ENCODE results near the gene WNT6. TPM values are rescaled to one million over a fixed set of nuclear protein-coding genes. Genes with fewer than 3 reads are reported as not detected.

The WNT6 gene
- total RNA-seq (2014; rRNA removed; shearing (Covaris generic)), result 0.14 TPM in 1 of 2 replicates, not detected in the other

- no peak for DNase-seq (ENCODE audit: low spot score)
- in situ Hi-C loops (cut with HindIII; ENCODE audit: low sequenced_read_pairs), result no loop called here
Measured at GRCh38 chr2:218859556-218859987, at the start of gene WNT6. Gene WNT6, plus strand, starts transcription at chr2:218859805. Its CDS starts 233 bp downstream, at chr2:218860038.

DNA sequence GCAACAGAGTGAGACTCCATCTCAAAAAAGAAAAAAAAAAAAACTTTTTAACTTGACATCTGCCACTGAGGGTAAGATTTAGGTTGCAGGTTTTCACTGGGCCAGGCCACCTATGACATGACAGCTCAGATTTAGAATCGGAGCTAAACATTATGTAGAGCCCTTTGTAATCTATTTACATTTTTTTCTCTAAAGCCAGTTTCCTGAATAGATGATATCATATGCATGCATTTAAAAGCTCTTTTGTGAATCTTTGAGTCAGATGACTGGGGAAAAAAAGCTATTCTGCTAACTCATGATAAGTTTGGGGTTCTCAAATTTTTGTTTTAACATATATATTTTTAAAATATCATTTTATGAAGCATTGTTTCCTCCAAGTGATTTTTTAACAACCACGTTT is 49.3 kb upstream of the WNT6 start:
- in situ Hi-C loops (cut with HindIII; ENCODE audit: low sequenced_read_pairs), result no loop called here
- no peak for DNase-seq (ENCODE audit: low spot score)

GRCh38 chr2:218811382-218811781 is 48.2 kb upstream of the WNT6 start:
- in situ Hi-C loops (cut with HindIII; ENCODE audit: low sequenced_read_pairs), result no loop called here
- DNase-seq (ENCODE audit: low spot score), result no peak

DNA sequence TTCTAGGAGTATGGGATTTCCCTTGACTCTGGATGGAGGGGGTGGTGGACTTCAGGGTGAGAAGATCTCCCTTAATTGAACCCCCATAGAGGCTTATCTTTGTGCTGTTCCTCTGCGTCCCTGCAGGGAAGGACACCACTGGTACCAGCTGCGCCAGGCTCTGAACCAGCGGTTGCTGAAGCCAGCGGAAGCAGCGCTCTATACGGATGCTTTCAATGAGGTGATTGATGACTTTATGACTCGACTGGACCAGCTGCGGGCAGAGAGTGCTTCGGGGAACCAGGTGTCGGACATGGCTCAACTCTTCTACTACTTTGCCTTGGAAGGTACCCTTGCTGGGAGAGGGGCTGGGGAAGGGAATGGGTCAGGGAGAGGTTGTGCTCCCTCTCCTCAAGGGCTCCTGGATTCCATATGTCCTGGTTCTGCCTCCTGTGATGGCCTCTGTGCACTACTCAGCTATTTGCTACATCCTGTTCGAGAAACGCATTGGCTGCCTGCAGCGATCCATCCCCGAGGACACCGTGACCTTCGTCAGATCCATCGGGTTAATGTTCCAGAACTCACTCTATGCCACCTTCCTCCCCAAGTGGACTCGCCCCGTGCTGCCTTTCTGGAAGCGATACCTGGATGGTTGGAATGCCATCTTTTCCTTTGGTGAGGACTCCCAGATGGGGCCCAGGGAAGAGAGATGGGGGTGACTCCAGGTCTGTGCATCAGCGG is 47.3 kb upstream of the WNT6 start:
- no peak for DNase-seq (ENCODE audit: low spot score)
- in situ Hi-C loops (cut with HindIII; ENCODE audit: low sequenced_read_pairs), result no loop called here

GRCh38 chr2:218812861-218813260 is 46.7 kb upstream of the WNT6 start:
- in situ Hi-C loops (cut with HindIII; ENCODE audit: low sequenced_read_pairs), result no loop called here
- no peak for DNase-seq (ENCODE audit: low spot score)

DNA sequence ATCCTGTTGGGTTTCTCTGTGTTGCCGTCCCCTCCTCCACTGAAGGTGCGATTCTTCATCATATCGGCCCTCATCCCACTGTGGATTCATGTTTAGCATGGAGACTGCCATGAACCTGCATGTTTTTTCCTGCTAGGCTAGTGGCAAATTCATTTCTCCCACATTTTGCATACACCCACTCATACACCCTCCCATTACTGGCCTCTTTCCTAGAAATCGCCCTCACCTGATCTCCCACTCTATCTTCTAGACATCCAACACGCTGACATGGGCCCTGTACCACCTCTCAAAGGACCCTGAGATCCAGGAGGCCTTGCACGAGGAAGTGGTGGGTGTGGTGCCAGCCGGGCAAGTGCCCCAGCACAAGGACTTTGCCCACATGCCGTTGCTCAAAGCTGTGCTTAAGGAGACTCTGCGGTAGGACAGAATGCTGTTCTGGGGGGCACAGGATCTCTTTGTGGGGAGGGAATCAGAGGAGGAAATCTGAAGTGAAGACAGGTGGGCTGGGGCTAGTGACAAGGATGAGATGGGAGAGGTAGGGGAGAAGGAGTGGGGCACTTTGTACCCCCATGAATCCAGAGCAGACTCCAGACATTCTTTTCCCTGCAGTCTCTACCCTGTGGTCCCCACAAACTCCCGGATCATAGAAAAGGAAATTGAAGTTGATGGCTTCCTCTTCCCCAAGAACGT is 45.7 kb upstream of the WNT6 start:
- in situ Hi-C loops (cut with HindIII; ENCODE audit: low sequenced_read_pairs), result no loop called here
- no peak for DNase-seq (ENCODE audit: low spot score)

DNA sequence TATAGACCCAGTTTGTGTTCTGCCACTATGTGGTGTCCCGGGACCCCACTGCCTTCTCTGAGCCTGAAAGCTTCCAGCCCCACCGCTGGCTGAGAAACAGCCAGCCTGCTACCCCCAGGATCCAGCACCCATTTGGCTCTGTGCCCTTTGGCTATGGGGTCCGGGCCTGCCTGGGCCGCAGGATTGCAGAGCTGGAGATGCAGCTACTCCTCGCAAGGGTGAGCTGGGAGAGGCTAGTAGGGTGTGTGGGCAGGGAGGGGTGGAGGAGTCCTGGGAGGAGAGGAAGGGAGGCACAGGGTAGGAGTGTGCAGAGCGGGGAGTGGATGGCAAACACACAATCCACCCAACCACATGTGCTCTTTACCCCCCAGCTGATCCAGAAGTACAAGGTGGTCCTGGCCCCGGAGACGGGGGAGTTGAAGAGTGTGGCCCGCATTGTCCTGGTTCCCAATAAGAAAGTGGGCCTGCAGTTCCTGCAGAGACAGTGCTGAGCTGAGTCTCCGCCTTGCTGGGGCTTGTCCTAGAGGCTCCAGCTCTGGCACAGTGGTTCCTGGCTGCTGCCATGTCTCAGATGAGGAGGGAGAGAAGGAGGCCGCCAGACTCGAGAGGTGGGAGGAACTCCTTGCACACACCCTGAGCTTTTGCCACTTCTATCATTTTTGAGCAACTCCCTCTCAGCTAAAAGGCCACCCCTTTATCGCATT is 44.9 kb upstream of the WNT6 start:
- in situ Hi-C loops (cut with HindIII; ENCODE audit: low sequenced_read_pairs), result no loop called here
- DNase-seq (ENCODE audit: low spot score), result no peak

- in situ Hi-C loops (cut with HindIII; ENCODE audit: low sequenced_read_pairs), result no loop called here
- no peak for DNase-seq (ENCODE audit: low spot score)
Measured at GRCh38 chr2:218815244-218815637, 44.4 kb upstream of the WNT6 start.

GRCh38 chr2:218815649-218816048 is 44.0 kb upstream of the WNT6 start:
- in situ Hi-C loops (cut with HindIII; ENCODE audit: low sequenced_read_pairs), result no loop called here
- DNase-seq (ENCODE audit: low spot score), result no peak

GRCh38 chr2:218816561-218817011 is 43.0 kb upstream of the WNT6 start:
- in situ Hi-C loops (cut with HindIII; ENCODE audit: low sequenced_read_pairs), result no loop called here
- no peak for DNase-seq (ENCODE audit: low spot score)

DNA sequence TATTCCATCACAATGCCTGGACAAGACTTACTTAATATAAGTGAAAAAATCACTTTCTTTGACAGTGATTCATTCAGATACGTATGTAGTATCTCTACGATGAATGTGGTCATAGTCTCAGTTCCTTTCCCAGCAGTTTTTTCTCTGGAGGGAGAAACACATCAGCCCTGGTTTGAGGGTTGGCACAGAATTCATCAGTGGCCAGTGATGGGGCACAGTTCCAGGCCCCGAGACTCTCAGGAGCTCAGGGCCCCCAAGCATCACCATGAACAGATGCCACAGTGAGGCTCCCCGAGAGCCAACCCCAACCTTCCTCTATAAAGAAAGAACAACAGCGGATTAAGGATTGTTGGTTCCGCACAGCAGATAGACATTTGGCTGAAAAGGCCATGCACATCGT is 40.5 kb upstream of the WNT6 start:
- DNase-seq (ENCODE audit: low spot score), result no peak
- in situ Hi-C loops (cut with HindIII; ENCODE audit: low sequenced_read_pairs), result no loop called here

DNA sequence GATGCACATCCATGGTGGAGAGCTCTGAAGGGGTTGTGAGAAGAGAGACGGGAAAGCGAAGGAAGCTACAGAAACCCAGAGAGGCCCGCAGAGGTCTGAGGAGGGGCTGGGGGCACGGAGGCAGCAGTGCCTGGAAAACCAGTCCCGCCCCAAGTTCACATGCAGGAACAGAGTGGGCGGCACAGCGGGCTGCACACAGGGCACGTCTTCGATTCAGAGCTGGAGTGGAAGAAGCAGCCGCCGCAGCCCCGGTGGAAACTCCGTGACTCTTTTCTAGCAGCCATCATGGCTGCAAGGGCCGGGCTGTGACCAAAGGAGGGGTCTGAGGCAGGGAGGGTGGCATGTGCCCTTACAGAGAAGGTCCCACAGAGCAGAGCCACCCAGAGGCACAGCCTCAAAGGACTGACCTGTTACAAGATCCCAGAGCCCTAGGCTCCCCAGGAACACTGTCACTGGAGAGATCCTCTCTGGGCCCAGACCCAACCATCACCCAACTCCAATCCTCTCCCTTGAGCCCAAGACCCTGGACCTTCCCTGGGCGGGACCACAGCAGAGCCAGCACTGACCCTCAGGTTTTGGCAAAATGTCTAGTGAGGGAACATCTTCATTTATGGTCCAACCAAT is 38.7 kb upstream of the WNT6 start:
- DNase-seq (ENCODE audit: low spot score), result no peak
- in situ Hi-C loops (cut with HindIII; ENCODE audit: low sequenced_read_pairs), result no loop called here

- no peak for DNase-seq (ENCODE audit: low spot score)
- in situ Hi-C loops (cut with HindIII; ENCODE audit: low sequenced_read_pairs), result no loop called here
Measured at GRCh38 chr2:218821605-218822211, 37.9 kb upstream of the WNT6 start.

GRCh38 chr2:218822622-218823021 is 37.0 kb upstream of the WNT6 start:
- no peak for DNase-seq (ENCODE audit: low spot score)
- in situ Hi-C loops (cut with HindIII; ENCODE audit: low sequenced_read_pairs), result no loop called here

DNA sequence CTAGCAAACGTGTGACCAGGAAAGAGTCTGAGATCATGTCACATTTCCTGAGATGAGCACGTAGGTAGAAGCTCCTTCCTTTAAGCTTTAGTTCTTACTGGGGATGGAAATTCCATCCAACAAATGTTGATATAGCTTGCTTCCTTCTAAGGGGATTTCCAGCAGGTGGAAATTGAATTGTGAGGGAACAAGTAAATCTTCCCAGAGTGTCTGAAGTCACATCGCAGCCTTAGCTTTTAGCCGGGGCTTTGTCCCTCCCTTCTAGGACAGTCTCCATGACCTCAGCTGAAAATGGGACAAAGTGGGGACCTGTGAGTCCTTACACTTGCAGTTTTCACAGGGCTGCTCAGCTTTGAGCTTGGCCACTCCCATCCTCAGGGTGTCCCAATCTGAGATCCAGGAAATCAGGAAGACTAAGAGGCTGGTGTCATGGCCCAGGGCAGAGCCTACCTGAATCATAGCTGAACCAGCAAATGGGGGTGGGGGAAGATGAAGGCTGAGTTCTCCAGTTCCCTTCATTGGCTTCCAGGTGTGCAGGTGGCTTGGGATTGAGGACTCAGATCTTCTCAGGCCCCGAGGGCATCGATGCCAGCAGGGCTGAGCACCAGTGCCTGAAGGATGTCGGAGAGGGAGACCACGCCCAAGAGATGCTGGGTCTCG is 36.3 kb upstream of the WNT6 start:
- no peak for DNase-seq (ENCODE audit: low spot score)
- in situ Hi-C loops (cut with HindIII; ENCODE audit: low sequenced_read_pairs), result no loop called here

DNA sequence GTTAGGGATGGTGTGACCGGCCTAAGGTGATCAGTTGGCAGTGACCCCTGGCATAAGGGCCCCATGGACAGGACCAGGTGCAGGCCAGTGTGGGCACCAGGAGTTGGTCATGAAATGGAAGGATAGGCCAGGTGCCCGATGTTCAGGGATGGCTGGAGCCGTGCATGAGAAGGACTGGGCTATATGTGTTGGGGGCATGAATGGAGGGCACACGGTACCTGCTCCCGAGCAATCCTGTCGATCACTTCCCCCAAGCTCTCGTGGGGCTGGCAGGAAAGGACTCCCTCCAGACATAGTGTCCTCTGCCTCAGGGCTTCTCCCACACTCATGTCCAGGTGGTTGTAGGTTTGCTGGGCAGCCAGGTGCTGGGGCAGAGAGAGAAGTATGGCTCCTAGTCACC is 35.6 kb upstream of the WNT6 start:
- in situ Hi-C loops (cut with HindIII; ENCODE audit: low sequenced_read_pairs), result no loop called here
- no peak for DNase-seq (ENCODE audit: low spot score)

- DNase-seq (ENCODE audit: low spot score), result no peak
- in situ Hi-C loops (cut with HindIII; ENCODE audit: low sequenced_read_pairs), result no loop called here
Measured at GRCh38 chr2:218826791-218827190, 32.8 kb upstream of the WNT6 start.

GRCh38 chr2:218827701-218828476 is 31.7 kb upstream of the WNT6 start:
- in situ Hi-C loops (cut with HindIII; ENCODE audit: low sequenced_read_pairs), result no loop called here
- no peak for DNase-seq (ENCODE audit: low spot score)

Data from G401 (cell line).